ENCODE results near the gene RAB19.

- TF ChIP-seq USF2 (CRISPR knock-in tag; IDR thresholded peaks at IDR 0.05) (no peak), USF1 (CRISPR knock-in tag; IDR thresholded peaks at IDR 0.05) (no peak), ATF1 (CRISPR knock-in tag; IDR thresholded peaks at IDR 0.05) (no peak), CTCF (IDR thresholded peaks at IDR 0.05) (no peak), NR3C1 (CRISPR knock-in tag; conservative IDR thresholded peaks at IDR 0.05; ENCODE audit: low read depth) (no peak), JUN (CRISPR knock-in tag; IDR thresholded peaks at IDR 0.05) (no peak), NFE2L1 (CRISPR knock-in tag; IDR thresholded peaks at IDR 0.05) (no peak)
- TF ChIP-seq, protein P1, sequence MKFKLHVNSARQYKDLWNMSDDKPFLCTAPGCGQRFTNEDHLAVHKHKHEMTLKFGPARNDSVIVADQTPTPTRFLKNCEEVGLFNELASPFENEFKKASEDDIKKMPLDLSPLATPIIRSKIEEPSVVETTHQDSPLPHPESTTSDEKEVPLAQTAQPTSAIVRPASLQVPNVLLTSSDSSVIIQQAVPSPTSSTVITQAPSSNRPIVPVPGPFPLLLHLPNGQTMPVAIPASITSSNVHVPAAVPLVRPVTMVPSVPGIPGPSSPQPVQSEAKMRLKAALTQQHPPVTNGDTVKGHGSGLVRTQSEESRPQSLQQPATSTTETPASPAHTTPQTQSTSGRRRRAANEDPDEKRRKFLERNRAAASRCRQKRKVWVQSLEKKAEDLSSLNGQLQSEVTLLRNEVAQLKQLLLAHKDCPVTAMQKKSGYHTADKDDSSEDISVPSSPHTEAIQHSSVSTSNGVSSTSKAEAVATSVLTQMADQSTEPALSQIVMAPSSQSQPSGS (CRISPR knock-in tag; IDR thresholded peaks at IDR 0.05; ENCODE audit: borderline replicate concordance, low read depth) = no peak
- TF ChIP-seq, protein P2, sequence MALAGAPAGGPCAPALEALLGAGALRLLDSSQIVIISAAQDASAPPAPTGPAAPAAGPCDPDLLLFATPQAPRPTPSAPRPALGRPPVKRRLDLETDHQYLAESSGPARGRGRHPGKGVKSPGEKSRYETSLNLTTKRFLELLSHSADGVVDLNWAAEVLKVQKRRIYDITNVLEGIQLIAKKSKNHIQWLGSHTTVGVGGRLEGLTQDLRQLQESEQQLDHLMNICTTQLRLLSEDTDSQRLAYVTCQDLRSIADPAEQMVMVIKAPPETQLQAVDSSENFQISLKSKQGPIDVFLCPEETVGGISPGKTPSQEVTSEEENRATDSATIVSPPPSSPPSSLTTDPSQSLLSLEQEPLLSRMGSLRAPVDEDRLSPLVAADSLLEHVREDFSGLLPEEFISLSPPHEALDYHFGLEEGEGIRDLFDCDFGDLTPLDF (CRISPR knock-in tag; IDR thresholded peaks at IDR 0.05) = no peak
Observed at GRCh38 chr7:140453273-140453672, 49.4 kb downstream of the RAB19 start.
